Upper lobe of left lung (tissue), 4 donors: ENCODE data around the gene GSG1L.

Source experiments
- CTCF ChIP-seq, 6 experiments: fragments of 450-650 bp in 4 of 6; fragments of 200-600 bp in 2 of 6; sonication (generic) in 2 of 6; IDR thresholded peaks; one replicate each; pipeline ENCODE4 v1.5.1; 2016 to 2019; ENCODE audit warnings: antibody characterized with exemption in 6 of 6
- EP300 ChIP-seq, 4 donors: sonication (generic); formaldehyde crosslinking; IDR thresholded peaks; one replicate each; pipeline ENCODE4 v1.5.1; 2017; ENCODE audit warnings: antibody characterized with exemption in 4 of 4, control low read depth in 2 of 4
- POLR2AphosphoS5 ChIP-seq, 2 donors: sonication (generic); formaldehyde crosslinking; IDR thresholded peaks; one replicate each; pipeline ENCODE4 v1.5.1; 2017; ENCODE audit warnings: antibody characterized with exemption in 2 of 2

- TF ChIP-seq CTCF (IDR thresholded peaks at IDR 0.05), result no peak
- no peak for TF ChIP-seq POLR2AphosphoS5 (IDR thresholded peaks at IDR 0.05)
- no peak for TF ChIP-seq EP300 (IDR thresholded peaks at IDR 0.05)
Measured at GRCh38 chr16:28000314-28001169, 63.0 kb downstream of the GSG1L start.
